ENCODE results near the gene CRYL1. TPM values are rescaled to one million over a fixed set of nuclear protein-coding genes. Genes with fewer than 3 reads are reported as not detected.

The CRYL1 gene
- total RNA-seq, 3 donors from 2014 or later (not counting 1 experiment from before 2014, with no cell fraction given) = 13.4 to 15.8 (median 14.9) TPM

DNA sequence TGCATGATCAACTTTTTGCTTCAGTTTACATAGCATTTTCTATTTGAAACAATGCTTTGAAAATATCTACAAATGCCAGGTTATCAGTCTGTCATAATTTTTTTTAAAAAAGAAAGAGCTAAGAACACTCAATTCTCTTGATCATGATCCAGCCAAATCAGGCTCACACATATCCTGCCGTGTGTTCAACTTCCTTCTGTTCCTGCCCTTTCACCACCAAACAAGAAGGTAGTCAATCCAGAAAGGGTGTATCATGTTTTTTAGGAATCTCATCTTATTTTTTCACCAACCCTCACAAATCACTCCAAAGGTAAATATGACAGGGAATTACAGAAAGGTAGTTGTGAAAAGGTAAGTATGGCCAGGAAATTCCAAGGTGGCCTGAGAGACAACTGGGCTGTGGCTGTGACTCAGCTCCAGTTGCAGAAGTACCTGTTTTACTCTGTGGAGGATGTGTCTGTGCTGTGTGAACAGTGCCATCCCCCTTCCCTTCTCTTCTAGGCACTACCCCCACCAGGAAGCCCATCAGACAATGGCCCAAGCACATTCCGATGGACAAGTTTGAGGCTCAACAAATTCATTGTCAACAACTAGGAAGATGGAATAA is 154.7 kb downstream of the CRYL1 start:
- Histone ChIP-seq H3K36me3 (ENCODE audit: control insufficient read depth, insufficient read depth, low read length) (no peaks in the 10 kb centered on the region), H3K4me1 (ENCODE audit: control insufficient read depth, insufficient read depth, low read length) (no peaks in the 10 kb centered on the region), H3K4me3 (ENCODE audit: low read length) (no peak overlapping the region), H3K27me3 (ENCODE audit: control insufficient read depth, insufficient read depth, low read length) (no peaks in the 10 kb centered on the region), H3K9me3 (ENCODE audit: control insufficient read depth, insufficient read depth, low read length) (no peaks in the 10 kb centered on the region), H3K27ac (ENCODE audit: low read length) (no peak overlapping the region)
- H3K4me1 Mint-ChIP-seq = no peaks in the 10 kb centered on the region
- H3K9me3 Mint-ChIP-seq = no peaks in the 10 kb centered on the region
- H3K36me3 Mint-ChIP-seq = no peaks in the 10 kb centered on the region
- no peak overlapping the region for H3K4me3 Mint-ChIP-seq
- intact Hi-C loops (cut with micrococcal nuclease) = no loop called here
- TF ChIP-seq CTCF (IDR thresholded peaks at IDR 0.05) = no peak
- DNase-seq = no peak
- H3K27ac Mint-ChIP-seq = no peak overlapping the region
- H3K27me3 Mint-ChIP-seq (ENCODE audit: low read depth in 2 of 2) = peaks cover 22 to 56% of the 10 kb centered on the region in 2 donors
- no peak for ATAC-seq
- 60% methylated on average over 2 of the region's 2 CpGs for WGBS (ENCODE audit: insufficient coverage)

- H3K36me3 ChIP-seq (ENCODE audit: control insufficient read depth, insufficient read depth, low read length) = no peaks in the 10 kb centered on the region
- ATAC-seq = no peak
- no peaks in the 10 kb centered on the region for H3K4me1 Mint-ChIP-seq
These were observed 155.7 kb downstream of the CRYL1 start for GRCh38 chr13:20369886-20370361.

DNA sequence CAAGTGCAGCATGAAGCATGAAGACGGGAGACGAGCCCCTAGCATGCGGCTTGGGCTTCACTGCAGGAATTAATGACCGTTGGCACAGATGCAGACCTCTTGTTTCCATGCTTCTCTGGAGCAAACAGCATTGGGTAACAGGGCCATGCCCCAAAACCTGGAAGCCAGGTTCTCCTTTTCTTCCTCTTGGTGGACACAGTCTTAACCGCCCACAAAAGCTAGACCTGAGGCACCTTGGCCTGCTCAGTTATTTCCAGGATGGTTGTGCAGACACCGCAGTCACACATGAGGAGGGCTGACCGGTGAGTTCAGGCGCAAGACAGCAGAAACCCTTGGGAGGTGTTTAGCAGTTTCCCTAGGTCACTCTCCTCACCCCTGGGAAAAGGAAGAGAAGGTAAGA is 159.6 kb downstream of the CRYL1 start:
- no peaks in the 10 kb centered on the region for H3K36me3 ChIP-seq (ENCODE audit: control insufficient read depth, insufficient read depth, low read length)
- WGBS (ENCODE audit: insufficient coverage) = 85% methylated on average over 8 of the region's 8 CpGs
- H3K27ac ChIP-seq (ENCODE audit: low read length) = no peak overlapping the region
- H3K27me3 ChIP-seq (ENCODE audit: control insufficient read depth, insufficient read depth, low read length) = no peaks in the 10 kb centered on the region
- intact Hi-C loops (cut with micrococcal nuclease) = no loop called here
- H3K4me3 Mint-ChIP-seq = no peak overlapping the region
- no peak overlapping the region for H3K27ac Mint-ChIP-seq
- peaks cover 11 to 19% of the 10 kb centered on the region in 2 donors for H3K27me3 Mint-ChIP-seq (ENCODE audit: low read depth in 2 of 2)
- H3K4me1 Mint-ChIP-seq = peaks cover 12 to 23% of the 10 kb centered on the region in 2 donors
- H3K4me3 ChIP-seq (ENCODE audit: low read length) = no peak overlapping the region
- ATAC-seq (no peak), DNase-seq (no peak)
- no peak for TF ChIP-seq CTCF (IDR thresholded peaks at IDR 0.05)
- H3K9me3 Mint-ChIP-seq = no peaks in the 10 kb centered on the region
- no peaks in the 10 kb centered on the region for H3K9me3 ChIP-seq (ENCODE audit: control insufficient read depth, insufficient read depth, low read length)
- H3K36me3 Mint-ChIP-seq = no peaks in the 10 kb centered on the region
- H3K4me1 ChIP-seq (ENCODE audit: control insufficient read depth, insufficient read depth, low read length) = peaks cover 11% of the 10 kb centered on the region

More at GRCh38 chr13:20369886-20370361, 155.7 kb downstream of the CRYL1 start:
- DNase-seq = no peak
- Histone ChIP-seq H3K4me1 (ENCODE audit: control insufficient read depth, insufficient read depth, low read length) (no peaks in the 10 kb centered on the region), H3K9me3 (ENCODE audit: control insufficient read depth, insufficient read depth, low read length) (no peaks in the 10 kb centered on the region), H3K27ac (ENCODE audit: low read length) (no peak overlapping the region), H3K4me3 (ENCODE audit: low read length) (no peak overlapping the region), H3K27me3 (ENCODE audit: control insufficient read depth, insufficient read depth, low read length) (no peaks in the 10 kb centered on the region)
- H3K4me3 Mint-ChIP-seq = no peak overlapping the region
- H3K27ac Mint-ChIP-seq = no peak overlapping the region
- WGBS (ENCODE audit: insufficient coverage) = 88% methylated on average over 8 of the region's 8 CpGs
- H3K36me3 Mint-ChIP-seq = no peaks in the 10 kb centered on the region
- TF ChIP-seq CTCF (IDR thresholded peaks at IDR 0.05) = no peak
- intact Hi-C loops (cut with micrococcal nuclease) = no loop called here
- H3K27me3 Mint-ChIP-seq (ENCODE audit: low read depth in 2 of 2) = peaks cover 18 to 47% of the 10 kb centered on the region in 2 donors
- H3K9me3 Mint-ChIP-seq = no peaks in the 10 kb centered on the region

DNA sequence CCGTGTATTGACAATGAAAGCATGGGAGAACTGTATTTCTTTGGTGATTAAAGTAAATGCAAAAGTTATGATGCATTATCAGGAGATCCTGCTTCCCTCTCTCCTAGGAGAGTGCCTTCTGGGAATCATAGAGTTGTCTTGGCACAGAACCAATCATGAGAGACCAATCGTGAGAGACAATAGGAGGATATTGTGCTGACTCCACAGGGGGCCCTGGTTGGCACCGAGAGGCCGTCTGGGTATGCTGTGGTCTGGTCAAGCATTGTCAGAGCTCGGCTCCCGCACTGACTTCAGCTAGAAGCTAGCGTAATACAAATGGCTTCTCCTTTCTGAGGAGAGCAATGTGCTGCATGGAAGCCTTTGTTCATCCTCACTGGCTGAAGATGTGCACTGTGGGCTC is 162.1 kb downstream of the CRYL1 start:
- H3K27me3 ChIP-seq (ENCODE audit: control insufficient read depth, insufficient read depth, low read length) = peaks cover 4% of the 10 kb centered on the region
- no peak overlapping the region for H3K4me3 ChIP-seq (ENCODE audit: low read length)
- peaks cover 4 to 10% of the 10 kb centered on the region in 2 donors for H3K27me3 Mint-ChIP-seq (ENCODE audit: low read depth in 2 of 2)
- H3K4me1 ChIP-seq (ENCODE audit: control insufficient read depth, insufficient read depth, low read length) = peaks cover 11% of the 10 kb centered on the region
- H3K36me3 ChIP-seq (ENCODE audit: control insufficient read depth, insufficient read depth, low read length) = no peaks in the 10 kb centered on the region
- H3K36me3 Mint-ChIP-seq = no peaks in the 10 kb centered on the region
- H3K4me1 Mint-ChIP-seq = peaks cover 12 to 23% of the 10 kb centered on the region in 2 donors
- TF ChIP-seq CTCF (IDR thresholded peaks at IDR 0.05) = no peak
- no peak for ATAC-seq
- no peaks in the 10 kb centered on the region for H3K9me3 Mint-ChIP-seq
- no peak for DNase-seq
- intact Hi-C loops (cut with micrococcal nuclease) = no loop called here
- H3K27ac Mint-ChIP-seq = no peak overlapping the region
- no peak overlapping the region for H3K4me3 Mint-ChIP-seq
- H3K9me3 ChIP-seq (ENCODE audit: control insufficient read depth, insufficient read depth, low read length) = no peaks in the 10 kb centered on the region
- WGBS (ENCODE audit: insufficient coverage) = 78% methylated on average over 7 of the region's 7 CpGs
- H3K27ac ChIP-seq (ENCODE audit: low read length) = no peak overlapping the region

Measured in natural killer cell (primary cell).